Gastrocnemius medialis (tissue), 4 donors: Measurements from ENCODE around the gene SRBD1. TPM values are rescaled to one million over a fixed set of nuclear protein-coding genes. Genes with fewer than 3 reads are reported as not detected.

ENCODE experiments used
- ATAC-seq, 2 donors: fragments of 150-250 bp; one replicate each; pipeline ENCODE4 v1.9.1; 2016
- DNase-seq, 2 donors: peaks; one replicate each; pipeline ENCODE4 v3.0.0-alpha.2; 2019
- H3K27ac ChIP-seq, 4 donors: fragments of 200-600 bp; sonication (generic); 1 replicate in 1 of 4; 2 replicates in 3 of 4; pipeline ENCODE4 v1.5.1; 2016 to 2018; ENCODE audit warnings: mild to moderate bottlenecking in 2 of 4, moderate library complexity in 1 of 4
- H3K27me3 ChIP-seq, 3 donors: fragments of 200-600 bp; sonication (generic) in 2 of 3; 1 replicate in 1 of 3; 2 replicates in 2 of 3; pipeline versions ENCODE4 v1.5.1 to v1.6.0; 2016 to 2019; ENCODE audit warnings: mild to moderate bottlenecking in 1 of 3, moderate library complexity in 1 of 3
- H3K36me3 ChIP-seq, 2 donors: fragments of 200-600 bp; sonication (generic) in 1 of 2; one replicate each; pipeline ENCODE4 v1.5.1; 2017 to 2018
- H3K4me1 ChIP-seq, 2 donors: fragments of 200-600 bp; sonication (generic) in 1 of 2; one replicate each; pipeline ENCODE4 v1.5.1; 2016 to 2017; ENCODE audit warnings: mild to moderate bottlenecking in 2 of 2
- H3K4me3 ChIP-seq, 4 donors: fragments of 200-600 bp; sonication (generic) in 3 of 4; 1 replicate in 1 of 4; 2 replicates in 3 of 4; pipeline ENCODE4 v1.5.1; 2016 to 2019; ENCODE audit warnings: mild to moderate bottlenecking in 2 of 4
- H3K9me3 ChIP-seq, 3 donors: fragments of 200-600 bp; sonication (generic) in 2 of 3; 1 replicate in 1 of 3; 2 replicates in 2 of 3; pipeline ENCODE4 v1.5.1; 2016 to 2019
- CTCF ChIP-seq, 5 experiments: fragments of 450-650 bp in 3 of 5; fragments of 200-600 bp in 2 of 5; sonication (generic) in 2 of 5; IDR thresholded peaks in 4 of 5; conservative IDR thresholded peaks in 1 of 5; 1 replicate in 4 of 5; 2 replicates in 1 of 5; pipeline ENCODE4 v1.5.1; 2016 to 2019; ENCODE audit warnings: antibody characterized with exemption in 5 of 5, mild to moderate bottlenecking in 3 of 5, moderate library complexity in 3 of 5
- POLR2A ChIP-seq, 2 donors: fragments of 450-650 bp; IDR thresholded peaks; one replicate each; pipeline ENCODE4 v1.6.1; 2017; ENCODE audit warnings: antibody characterized with exemption in 2 of 2, mild to moderate bottlenecking in 2 of 2, moderate library complexity in 2 of 2
- in situ Hi-C, 4 donors: fragments of 200-750 bp; cut with MboI; loops; one replicate each; pipeline versions ENCODE4 v1.15.0 to v1.8.0; 2017; ENCODE audit warnings: low sequenced_read_pairs in 4 of 4
- intact Hi-C: fragments of 100-400 bp; cut with DNase I; formaldehyde crosslinking; loops from one replicate; pipeline ENCODE4 v1.15.1; 2023; ENCODE audit warnings: low total_unique reads
- total RNA-seq, 4 donors: library from RNA; depleted of rRNA; stranded (reverse); fragments of >200 nt; gene quantifications; one replicate each; pipeline versions ENCODE4 v1.1.0 to v1.2.3, GENCODE V29; 2016

The SRBD1 gene
- total RNA-seq, 4 donors from 2014 or later, result 3.0 to 10.1 (median 4.5) TPM

DNA sequence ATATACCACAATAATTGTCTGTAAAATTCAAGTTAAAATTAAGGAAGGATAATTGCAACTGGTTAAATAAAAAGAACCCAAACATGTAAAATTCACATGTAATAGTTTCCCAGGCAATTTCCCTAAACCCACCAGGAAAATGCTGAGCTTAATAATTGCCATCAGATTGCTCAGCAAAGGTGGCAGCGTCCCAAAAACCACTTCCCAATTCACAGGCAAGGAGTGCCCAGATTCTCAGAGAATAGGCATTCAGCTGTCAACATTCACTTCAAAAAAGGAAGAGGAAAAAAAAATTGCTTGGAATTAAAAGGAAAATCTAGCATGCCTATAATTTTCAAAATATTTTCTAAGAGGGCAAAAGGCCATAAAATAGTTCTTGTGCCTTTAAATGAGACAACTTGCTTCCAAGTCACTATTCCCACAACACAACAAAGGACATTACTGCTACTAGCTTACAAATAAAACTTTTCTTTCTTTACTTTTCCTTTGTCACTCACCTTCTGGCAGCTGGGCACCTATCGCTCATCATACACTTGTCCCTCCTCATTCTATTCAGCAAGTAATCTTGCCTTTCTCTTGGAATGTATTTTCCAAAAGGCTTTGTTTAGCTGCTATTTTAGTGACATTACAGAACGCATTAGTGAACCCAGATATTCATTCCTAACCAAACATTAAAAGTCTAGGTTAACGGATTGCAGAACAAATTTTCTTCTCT lies 15.2 kb downstream of the SRBD1 start:
- intact Hi-C loops, result no loop called here
- H3K4me3 ChIP-seq, result no peak overlapping the region
- H3K9me3 ChIP-seq, result no peaks in the 10 kb centered on the region
- peaks cover 0 to 13% of the 10 kb centered on the region in 2 donors for H3K4me1 ChIP-seq
- H3K27ac ChIP-seq, result no peak overlapping the region
- ATAC-seq (no peak), DNase-seq (peak; percentile 9 to 32)
- peaks cover 0 to 24% of the 10 kb centered on the region in 2 donors for H3K36me3 ChIP-seq
- H3K27me3 ChIP-seq, result no peaks in the 10 kb centered on the region
- in situ Hi-C loops, result no loop called here
- TF ChIP-seq CTCF (IDR thresholded peaks at IDR 0.05 in 4 of 5, conservative IDR thresholded peaks at IDR 0.05 in 1 of 5), result no peak
- no peak for TF ChIP-seq POLR2A (IDR thresholded peaks at IDR 0.05)

GRCh38 chr2:45591073-45591472 lies 20.0 kb downstream of the SRBD1 start:
- no peaks in the 10 kb centered on the region for H3K36me3 ChIP-seq
- no peak overlapping the region for H3K27ac ChIP-seq
- no peak for TF ChIP-seq POLR2A (IDR thresholded peaks at IDR 0.05)
- no peak for TF ChIP-seq CTCF (IDR thresholded peaks at IDR 0.05 in 4 of 5, conservative IDR thresholded peaks at IDR 0.05 in 1 of 5)
- DNase-seq (no peak), ATAC-seq (no peak)
- no peaks in the 10 kb centered on the region for H3K9me3 ChIP-seq
- no peaks in the 10 kb centered on the region for H3K27me3 ChIP-seq
- H3K4me1 ChIP-seq, result peaks cover 0 to 8% of the 10 kb centered on the region in 2 donors
- in situ Hi-C loops (no loop called here), intact Hi-C loops (no loop called here)
- no peak overlapping the region for H3K4me3 ChIP-seq

- intact Hi-C loops, result no loop called here
- in situ Hi-C loops, result no loop called here
- no peak for ATAC-seq
- H3K9me3 ChIP-seq, result no peaks in the 10 kb centered on the region
- no peaks in the 10 kb centered on the region for H3K4me1 ChIP-seq
- DNase-seq, result no peak
- no peak for TF ChIP-seq CTCF (IDR thresholded peaks at IDR 0.05 in 4 of 5, conservative IDR thresholded peaks at IDR 0.05 in 1 of 5)
- no peak overlapping the region for H3K4me3 ChIP-seq
- no peaks in the 10 kb centered on the region for H3K27me3 ChIP-seq
- no peak overlapping the region for H3K27ac ChIP-seq
- H3K36me3 ChIP-seq, result no peaks in the 10 kb centered on the region
Observed at GRCh38 chr2:45588158-45588829, 22.8 kb downstream of the SRBD1 start.

GRCh38 chr2:45586600-45586999 lies 24.5 kb downstream of the SRBD1 start:
- H3K27ac ChIP-seq, result no peak overlapping the region
- H3K4me1 ChIP-seq, result no peaks in the 10 kb centered on the region
- no peaks in the 10 kb centered on the region for H3K27me3 ChIP-seq
- H3K4me3 ChIP-seq, result no peak overlapping the region
- ATAC-seq, result peak in 1 of 2 donors; percentile 46
- TF ChIP-seq POLR2A (IDR thresholded peaks at IDR 0.05) (no peak), CTCF (IDR thresholded peaks at IDR 0.05 in 4 of 5, conservative IDR thresholded peaks at IDR 0.05 in 1 of 5) (no peak)
- no peaks in the 10 kb centered on the region for H3K36me3 ChIP-seq
- no peaks in the 10 kb centered on the region for H3K9me3 ChIP-seq
- in situ Hi-C loops (no loop called here), intact Hi-C loops (no loop called here)
- DNase-seq, result peak in 1 of 2 donors; percentile 22
